Spleen (tissue), 11 donors: Measurements from ENCODE around the gene SEC14L1. TPM values are rescaled to one million over a fixed set of nuclear protein-coding genes. Genes with fewer than 3 reads are reported as not detected.
"Not testable (repeated sequence)": the region's sequence is repeated elsewhere in the genome, so short reads cannot be mapped to it uniquely, and the experiment has no call there.

Source experiments
- DNase-seq: peaks from one replicate; pipeline ENCODE4 v3.0.0-alpha.2; 2020
- H3K27ac ChIP-seq, 8 donors: fragments of 200-600 bp; sonication (generic) in 7 of 8; 1 replicate in 4 of 8; 2 replicates in 4 of 8; pipeline versions ENCODE4 v1.5.0 to v1.8.0; 2016 to 2021; ENCODE audit warnings: inconsistent platforms in 4 of 8, mild to moderate bottlenecking in 4 of 8, moderate library complexity in 1 of 8
- H3K27me3 ChIP-seq, 7 donors: fragments of 200-600 bp; sonication (generic) in 6 of 7; replicated peaks in 1 of 7; 1 replicate in 4 of 7; 2 replicates in 3 of 7; pipeline versions ENCODE4 v1.5.0 to v1.8.0; 2016 to 2021; ENCODE audit warnings: inconsistent platforms in 3 of 7, mild to moderate bottlenecking in 1 of 7
- H3K36me3 ChIP-seq, 6 donors: fragments of 200-600 bp; sonication (generic) in 5 of 6; 1 replicate in 4 of 6; 2 replicates in 2 of 6; pipeline versions ENCODE4 v1.5.0 to v1.8.0; 2016 to 2021; ENCODE audit warnings: inconsistent platforms in 2 of 6
- H3K4me1 ChIP-seq, 6 donors: fragments of 200-600 bp; sonication (generic) in 5 of 6; 1 replicate in 3 of 6; 2 replicates in 3 of 6; pipeline versions ENCODE4 v1.5.0 to v1.8.0; 2016 to 2021; ENCODE audit warnings: inconsistent platforms in 3 of 6
- H3K4me3 ChIP-seq, 8 donors: fragments of 200-600 bp; sonication (generic) in 7 of 8; 1 replicate in 4 of 8; 2 replicates in 4 of 8; pipeline versions ENCODE4 v1.5.0 to v1.8.0; 2016 to 2021; ENCODE audit warnings: inconsistent platforms in 4 of 8, mild to moderate bottlenecking in 4 of 8, moderate library complexity in 2 of 8
- H3K9me3 ChIP-seq, 8 donors: fragments of 200-600 bp; sonication (generic) in 7 of 8; 1 replicate in 4 of 8; 2 replicates in 4 of 8; pipeline versions ENCODE4 v1.5.0 to v1.8.0; 2016 to 2021; ENCODE audit warnings: inconsistent platforms in 4 of 8
- CTCF ChIP-seq, 11 experiments: fragments of 200-600 bp in 7 of 11; fragments of 450-650 bp in 4 of 11; sonication (generic) in 4 of 11; IDR thresholded peaks in 8 of 11; conservative IDR thresholded peaks in 3 of 11; 1 replicate in 7 of 11; 2 replicates in 4 of 11; pipeline versions ENCODE4 v1.4.0 to v1.8.0; 2016 to 2021; ENCODE audit warnings: antibody characterized with exemption in 11 of 11, inconsistent platforms in 4 of 11, mild to moderate bottlenecking in 1 of 11
- POLR2A ChIP-seq, 3 donors: fragments of 450-650 bp; IDR thresholded peaks; one replicate each; pipeline ENCODE4 v1.5.1; 2017; ENCODE audit warnings: antibody characterized with exemption in 3 of 3, mild to moderate bottlenecking in 1 of 3
- POLR2AphosphoS5 ChIP-seq, 3 donors: sonication (generic); formaldehyde crosslinking; IDR thresholded peaks; one replicate each; pipeline ENCODE4 v1.5.1; 2017; ENCODE audit warnings: antibody characterized with exemption in 3 of 3
- WGBS, 5 donors: extraction: QIAGEN DNeasy Blood & Tissue Kit in 3 of 5; methylation state at CpG; one replicate each; pipeline versions ENCODE4 v1.1.5 to v1.1.7; 2013 to 2018; 5-methylcytosine and 5-hydroxymethylcytosine counted together
- intact Hi-C: fragments of 100-400 bp; cut with DNase I; formaldehyde crosslinking; loops from one replicate; pipeline ENCODE4 v1.15.0; 2023; ENCODE audit warnings: low total_unique reads
- polyA plus RNA-seq, 3 donors: library from polyadenylated mRNA; stranded (reverse); fragments of 200-250 nt; gene quantifications; one replicate each; pipeline ENCODE4 v1.2.1, GENCODE V29; 2013
- total RNA-seq, 7 donors: library from RNA; depleted of rRNA in 3 of 7; stranded (reverse); fragments of >200 nt in 3 of 7; fragmentation: NEBNext Ultra II Directional in 4 of 7; extraction: Animal tissue kit (Norgen Biotek cat#: 25700) in 4 of 7; gene quantifications; one replicate each; pipeline versions ENCODE4 v1.1.0 to v1.2.1, GENCODE V29; 2016 to 2021
- donor health status: healthy with polysubstance abuse.
- donor health status: DM: no; HTN: no; CAD: no; lungs with moderate emphysema.
- donor health status: DM: no; HTN: no; CAD: no.
- donor health status: Bipolar disorder and iron deficiency.
- donor health status: healthy.
- donor health status: DM: no; HTN: no; CAD: no.
- donor health status: DM: yes; HTN: yes; CAD: no.

Gene SEC14L1
- total and polyA plus RNA-seq, 10 donors = 14.5 to 202 (median 169) TPM

GRCh38 chr17:77097631-77098180 lies 43.1 kb upstream of the SEC14L1 start:
- WGBS, 5 donors = 75 to 88% (median 78%) methylated on average over 6 of the region's 6 CpGs
- no peaks in the 10 kb centered on the region for H3K9me3 ChIP-seq
- no peak for TF ChIP-seq POLR2A (IDR thresholded peaks at IDR 0.05)
- peak in 1 of 3 donors; percentile 31 for TF ChIP-seq POLR2AphosphoS5 (IDR thresholded peaks at IDR 0.05)
- no peaks in the 10 kb centered on the region for H3K27me3 ChIP-seq
- no peak for DNase-seq
- peak overlapping the region; percentile 42 to 91 (median 84) for H3K27ac ChIP-seq
- intact Hi-C loops = no loop called here
- peaks cover 9 to 63% (median 38%) of the 10 kb centered on the region in 6 donors for H3K4me1 ChIP-seq
- H3K4me3 ChIP-seq = peak overlapping the region in 1 of 8 donors; percentile 45
- peaks cover 0 to 62% (median 35%) of the 10 kb centered on the region in 6 donors for H3K36me3 ChIP-seq

- 41 to 54% (median 46%) methylated on average over 9 of the region's 9 CpGs for WGBS, 5 donors
- Histone ChIP-seq H3K4me3 (peak overlapping the region in 1 of 8 donors; percentile 45), H3K4me1 (peaks cover 9 to 58% (median 38%) of the 10 kb centered on the region in 6 donors), H3K27ac (peak overlapping the region; percentile 36 to 91 (median 84)), H3K9me3 (no peaks in the 10 kb centered on the region), H3K27me3 (no peaks in the 10 kb centered on the region), H3K36me3 (peaks cover 0 to 49% (median 22%) of the 10 kb centered on the region in 6 donors)
- no peak for DNase-seq
- TF ChIP-seq CTCF (IDR thresholded peaks at IDR 0.05 in 8 of 11, conservative IDR thresholded peaks at IDR 0.05 in 3 of 11) (no peak), POLR2A (IDR thresholded peaks at IDR 0.05) (no peak), POLR2AphosphoS5 (IDR thresholded peaks at IDR 0.05) (peak in 1 of 3 donors; percentile 63)
- intact Hi-C loops = no loop called here
Observed at GRCh38 chr17:77098884-77099545, 41.8 kb upstream of the SEC14L1 start.

GRCh38 chr17:77099997-77100396 lies 40.8 kb upstream of the SEC14L1 start:
- peaks cover 0 to 39% (median 12%) of the 10 kb centered on the region in 6 donors for H3K36me3 ChIP-seq
- peak overlapping the region in 1 of 8 donors; percentile 45 for H3K4me3 ChIP-seq
- peaks cover 9 to 56% (median 38%) of the 10 kb centered on the region in 6 donors for H3K4me1 ChIP-seq
- peak; percentile 92 for DNase-seq
- WGBS, 5 donors = 72 to 92% (median 76%) methylated on average over 15 of the region's 15 CpGs
- H3K27me3 ChIP-seq = no peaks in the 10 kb centered on the region
- intact Hi-C loops = no loop called here
- H3K9me3 ChIP-seq = no peaks in the 10 kb centered on the region
- peak overlapping the region; percentile 57 to 91 (median 84) for H3K27ac ChIP-seq
- no peak for TF ChIP-seq CTCF (IDR thresholded peaks at IDR 0.05 in 8 of 11, conservative IDR thresholded peaks at IDR 0.05 in 3 of 11)
- peak; percentile 12 to 86 (median 76) for TF ChIP-seq POLR2AphosphoS5 (IDR thresholded peaks at IDR 0.05)
- TF ChIP-seq POLR2A (IDR thresholded peaks at IDR 0.05) = peak in 2 of 3 donors; percentile 20 to 32

GRCh38 chr17:77101521-77102410 lies 39.0 kb upstream of the SEC14L1 start:
- Histone ChIP-seq H3K27ac (peak overlapping the region in 2 of 8 donors; percentile 83 to 91), H3K27me3 (no peaks in the 10 kb centered on the region), H3K4me1 (peaks cover 12 to 47% (median 39%) of the 10 kb centered on the region in 6 donors), H3K36me3 (peaks cover 0 to 26% (median 3%) of the 10 kb centered on the region in 6 donors), H3K4me3 (no peak overlapping the region), H3K9me3 (no peaks in the 10 kb centered on the region)
- no peak for DNase-seq
- intact Hi-C loops = no loop called here
- TF ChIP-seq POLR2AphosphoS5 (IDR thresholded peaks at IDR 0.05) (no peak), CTCF (IDR thresholded peaks at IDR 0.05 in 8 of 11, conservative IDR thresholded peaks at IDR 0.05 in 3 of 11) (no peak)
- 74 to 90% (median 85%) methylated on average over 15 of the region's 15 CpGs for WGBS, 5 donors

GRCh38 chr17:77102411-77103134 lies 38.2 kb upstream of the SEC14L1 start:
- H3K4me3 ChIP-seq, intact Hi-C loops, H3K27ac ChIP-seq, H3K27me3 ChIP-seq, H3K9me3 ChIP-seq, DNase-seq: not testable (repeated sequence)
- Histone ChIP-seq H3K4me1 (peaks cover 16 to 47% (median 37%) of the 10 kb centered on the region in 6 donors), H3K36me3 (peaks cover 0 to 26% (median 3%) of the 10 kb centered on the region in 6 donors)
- 90 to 97% (median 95%) methylated on average over 8 of the region's 8 CpGs for WGBS, 5 donors
